ENCODE data around the gene LUC7L3. TPM values are rescaled to one million over a fixed set of nuclear protein-coding genes. Genes with fewer than 3 reads are reported as not detected.

Gene LUC7L3
- total and polyA plus RNA-seq, 10 of the 15 experiments (the other 5 are each of a cell fraction or from before 2014, with no cell fraction given): 51.3 to 176 (median 149) TPM

DNA sequence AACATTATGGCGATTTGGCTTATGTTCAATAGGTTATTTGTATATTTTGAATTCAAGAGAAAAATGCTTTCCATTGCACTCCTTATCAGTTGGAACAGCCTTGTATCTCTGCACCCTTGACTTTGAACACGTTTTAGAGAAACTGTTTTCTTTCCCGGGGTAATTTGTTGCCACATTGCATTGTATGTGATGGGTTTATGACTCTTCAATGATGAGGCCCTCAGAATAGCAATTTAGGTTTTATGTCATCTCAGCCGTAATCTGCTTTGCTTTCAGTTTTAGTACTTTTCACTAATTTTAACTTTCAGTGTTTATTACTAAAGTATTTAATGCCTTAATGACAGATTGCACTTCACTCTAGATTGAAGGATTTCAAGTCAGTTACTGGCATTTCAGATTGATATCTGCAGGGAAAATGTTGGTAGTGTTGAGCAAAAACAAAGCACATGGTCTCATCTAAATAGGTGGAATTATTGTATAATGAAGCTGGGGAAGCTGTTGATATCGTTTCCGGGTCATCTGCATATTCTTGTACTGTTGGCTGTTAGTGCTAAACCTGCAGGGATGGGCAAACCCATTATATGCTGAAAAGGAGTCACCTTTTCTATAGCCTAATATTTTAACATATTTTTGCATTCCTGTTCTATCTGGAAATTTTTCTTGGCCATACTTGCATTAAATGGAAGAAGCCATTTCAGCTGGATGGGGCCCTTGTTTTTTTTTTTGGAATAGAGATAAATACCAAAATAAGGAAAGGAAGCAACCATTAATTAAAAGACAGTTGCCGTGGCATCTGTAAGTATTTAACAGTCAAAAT lies 2.0 kb downstream of the LUC7L3 start:
- ChIA-PET SMC1A (ENCODE audit: uncharacterized antibody, unreplicated experiment) (no interaction called here), CTCF (interaction anchor here (1.3 kb wide), 1 partner anchor 91 kb away, joined by 3 read pairs; no protein-coding TSS in a partner anchor), RAD21 (ENCODE audit: unreplicated experiment) (interaction anchor here (0.5 to 1.2 kb wide), 4 partner anchors 15 to 326 kb away, joined by 3 read pairs; no protein-coding TSS in a partner anchor), POLR2A (interaction anchor here (0.7 kb wide), 2 partner anchors 12 to 42 kb away, joined by 3 read pairs; no protein-coding TSS in a partner anchor)
- Histone ChIP-seq H3K27me3 (replicated peaks in 1 of 2; ENCODE audit: control insufficient read depth in 2 of 2, insufficient read depth in 2 of 2, low read length in 1 of 2) (no peaks in the 10 kb centered on the region), H3K27ac (ENCODE audit: control insufficient read depth, insufficient read depth) (peak overlapping the region; percentile 96; the same call in 1 of the 2 replicates), H3K9ac (ENCODE audit: control insufficient read depth, insufficient read depth, low read length) (peak overlapping the region; percentile 98), H3K4me2 (ENCODE audit: control insufficient read depth, insufficient read depth) (peak overlapping the region; percentile 88), H2AFZ (ENCODE audit: control insufficient read depth, low read depth, low read length) (no peak overlapping the region), H4K20me1 (ENCODE audit: control insufficient read depth, insufficient read depth) (peaks cover 3% of the 10 kb centered on the region; the same call in 1 of the 2 replicates), H3K79me2 (ENCODE audit: control insufficient read depth, insufficient read depth, low read length) (peaks cover 74% of the 10 kb centered on the region), H3K4me1 (ENCODE audit: control insufficient read depth, insufficient read depth, low read length) (no peaks in the 10 kb centered on the region; the same call in 1 of the 2 replicates), H3K4me3 (peak overlapping the region; percentile 86), H3K36me3 (ENCODE audit: control insufficient read depth in 2 of 2, insufficient read depth in 2 of 2, low read length in 1 of 2) (peaks cover 0 to 5% of the 10 kb centered on the region in 2 experiments; a peak in 2 of 4 replicates), H3K9me3 (replicated peaks; ENCODE audit: control insufficient read depth, insufficient read depth, low read length) (no peaks in the 10 kb centered on the region)
- FAIRE-seq: no peak
- ATAC-seq: peak; percentile 25; the same call in 2 of the 3 replicates
- no peak for DNase-seq (ENCODE audit: low read depth, low spot score)
- intact Hi-C loops (cut with micrococcal nuclease; ENCODE audit: unreplicated experiment): no loop called here
- 0% methylated on average over 7 of the region's 7 CpGs for WGBS (ENCODE audit: insufficient coverage, insufficient replicate concordance, low lambda C conversion rate, missing lambda C conversion rate)
- no TSS peak for BruUV-seq (replicated peaks)
- in situ Hi-C loops (cut with MboI): no loop called here
- TF ChIP-seq, protein P1, sequence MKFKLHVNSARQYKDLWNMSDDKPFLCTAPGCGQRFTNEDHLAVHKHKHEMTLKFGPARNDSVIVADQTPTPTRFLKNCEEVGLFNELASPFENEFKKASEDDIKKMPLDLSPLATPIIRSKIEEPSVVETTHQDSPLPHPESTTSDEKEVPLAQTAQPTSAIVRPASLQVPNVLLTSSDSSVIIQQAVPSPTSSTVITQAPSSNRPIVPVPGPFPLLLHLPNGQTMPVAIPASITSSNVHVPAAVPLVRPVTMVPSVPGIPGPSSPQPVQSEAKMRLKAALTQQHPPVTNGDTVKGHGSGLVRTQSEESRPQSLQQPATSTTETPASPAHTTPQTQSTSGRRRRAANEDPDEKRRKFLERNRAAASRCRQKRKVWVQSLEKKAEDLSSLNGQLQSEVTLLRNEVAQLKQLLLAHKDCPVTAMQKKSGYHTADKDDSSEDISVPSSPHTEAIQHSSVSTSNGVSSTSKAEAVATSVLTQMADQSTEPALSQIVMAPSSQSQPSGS (IDR thresholded peaks at IDR 0.05; ENCODE audit: low read length): 0 out of 2 replicates have a peak, but pooled peaks have one; percentile 28
- TF ChIP-seq MXI1 (IDR thresholded peaks at IDR 0.05; ENCODE audit: low read depth, low read length) (peak; percentile 94), NR2F1 (conservative IDR thresholded peaks at IDR 0.05) (no peak), POU2F2 (IDR thresholded peaks at IDR 0.05; ENCODE audit: borderline replicate concordance, low read depth, low read length) (peak; percentile 65; the same call in 1 of the 3 replicates), GABPA (IDR thresholded peaks at IDR 0.05; ENCODE audit: low read depth) (peak; percentile 85), ZNF24 (IDR thresholded peaks at IDR 0.05) (no peak), FOXM1 (IDR thresholded peaks at IDR 0.05; ENCODE audit: low read depth, low read length) (no peak), CREB1 (IDR thresholded peaks at IDR 0.05; ENCODE audit: low read depth) (peak; percentile 47; the same call in 1 of the 2 replicates), NFYB (IDR thresholded peaks at IDR 0.05; ENCODE audit: insufficient read depth, low read depth, low read length) (no peak), EZH2 (IDR thresholded peaks at IDR 0.05; ENCODE audit: borderline replicate concordance, control insufficient read depth, low read depth, low read length) (no peak)
- TF ChIP-seq, protein P2, sequence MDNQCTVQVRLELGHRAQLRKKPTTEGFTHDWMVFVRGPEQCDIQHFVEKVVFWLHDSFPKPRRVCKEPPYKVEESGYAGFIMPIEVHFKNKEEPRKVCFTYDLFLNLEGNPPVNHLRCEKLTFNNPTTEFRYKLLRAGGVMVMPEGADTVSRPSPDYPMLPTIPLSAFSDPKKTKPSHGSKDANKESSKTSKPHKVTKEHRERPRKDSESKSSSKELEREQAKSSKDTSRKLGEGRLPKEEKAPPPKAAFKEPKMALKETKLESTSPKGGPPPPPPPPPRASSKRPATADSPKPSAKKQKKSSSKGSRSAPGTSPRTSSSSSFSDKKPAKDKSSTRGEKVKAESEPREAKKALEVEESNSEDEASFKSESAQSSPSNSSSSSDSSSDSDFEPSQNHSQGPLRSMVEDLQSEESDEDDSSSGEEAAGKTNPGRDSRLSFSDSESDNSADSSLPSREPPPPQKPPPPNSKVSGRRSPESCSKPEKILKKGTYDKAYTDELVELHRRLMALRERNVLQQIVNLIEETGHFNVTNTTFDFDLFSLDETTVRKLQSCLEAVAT (IDR thresholded peaks at IDR 0.05): no peak
- TF ChIP-seq, protein P3, sequence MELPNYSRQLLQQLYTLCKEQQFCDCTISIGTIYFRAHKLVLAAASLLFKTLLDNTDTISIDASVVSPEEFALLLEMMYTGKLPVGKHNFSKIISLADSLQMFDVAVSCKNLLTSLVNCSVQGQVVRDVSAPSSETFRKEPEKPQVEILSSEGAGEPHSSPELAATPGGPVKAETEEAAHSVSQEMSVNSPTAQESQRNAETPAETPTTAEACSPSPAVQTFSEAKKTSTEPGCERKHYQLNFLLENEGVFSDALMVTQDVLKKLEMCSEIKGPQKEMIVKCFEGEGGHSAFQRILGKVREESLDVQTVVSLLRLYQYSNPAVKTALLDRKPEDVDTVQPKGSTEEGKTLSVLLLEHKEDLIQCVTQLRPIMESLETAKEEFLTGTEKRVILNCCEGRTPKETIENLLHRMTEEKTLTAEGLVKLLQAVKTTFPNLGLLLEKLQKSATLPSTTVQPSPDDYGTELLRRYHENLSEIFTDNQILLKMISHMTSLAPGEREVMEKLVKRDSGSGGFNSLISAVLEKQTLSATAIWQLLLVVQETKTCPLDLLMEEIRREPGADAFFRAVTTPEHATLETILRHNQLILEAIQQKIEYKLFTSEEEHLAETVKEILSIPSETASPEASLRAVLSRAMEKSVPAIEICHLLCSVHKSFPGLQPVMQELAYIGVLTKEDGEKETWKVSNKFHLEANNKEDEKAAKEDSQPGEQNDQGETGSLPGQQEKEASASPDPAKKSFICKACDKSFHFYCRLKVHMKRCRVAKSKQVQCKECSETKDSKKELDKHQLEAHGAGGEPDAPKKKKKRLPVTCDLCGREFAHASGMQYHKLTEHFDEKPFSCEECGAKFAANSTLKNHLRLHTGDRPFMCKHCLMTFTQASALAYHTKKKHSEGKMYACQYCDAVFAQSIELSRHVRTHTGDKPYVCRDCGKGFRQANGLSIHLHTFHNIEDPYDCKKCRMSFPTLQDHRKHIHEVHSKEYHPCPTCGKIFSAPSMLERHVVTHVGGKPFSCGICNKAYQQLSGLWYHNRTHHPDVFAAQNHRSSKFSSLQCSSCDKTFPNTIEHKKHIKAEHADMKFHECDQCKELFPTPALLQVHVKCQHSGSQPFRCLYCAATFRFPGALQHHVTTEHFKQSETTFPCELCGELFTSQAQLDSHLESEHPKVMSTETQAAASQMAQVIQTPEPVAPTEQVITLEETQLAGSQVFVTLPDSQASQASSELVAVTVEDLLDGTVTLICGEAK (IDR thresholded peaks at IDR 0.05; ENCODE audit: borderline replicate concordance): peak; percentile 78; the same call in 1 of the 2 replicates
- TF ChIP-seq, protein P4, sequence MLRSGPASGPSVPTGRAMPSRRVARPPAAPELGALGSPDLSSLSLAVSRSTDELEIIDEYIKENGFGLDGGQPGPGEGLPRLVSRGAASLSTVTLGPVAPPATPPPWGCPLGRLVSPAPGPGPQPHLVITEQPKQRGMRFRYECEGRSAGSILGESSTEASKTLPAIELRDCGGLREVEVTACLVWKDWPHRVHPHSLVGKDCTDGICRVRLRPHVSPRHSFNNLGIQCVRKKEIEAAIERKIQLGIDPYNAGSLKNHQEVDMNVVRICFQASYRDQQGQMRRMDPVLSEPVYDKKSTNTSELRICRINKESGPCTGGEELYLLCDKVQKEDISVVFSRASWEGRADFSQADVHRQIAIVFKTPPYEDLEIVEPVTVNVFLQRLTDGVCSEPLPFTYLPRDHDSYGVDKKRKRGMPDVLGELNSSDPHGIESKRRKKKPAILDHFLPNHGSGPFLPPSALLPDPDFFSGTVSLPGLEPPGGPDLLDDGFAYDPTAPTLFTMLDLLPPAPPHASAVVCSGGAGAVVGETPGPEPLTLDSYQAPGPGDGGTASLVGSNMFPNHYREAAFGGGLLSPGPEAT (IDR thresholded peaks at IDR 0.05; ENCODE audit: low read depth): no peak

Data from GM12878 (cell line).